ENCODE data around the gene NHLH1.
"Not testable (repeated sequence)": the region's sequence is repeated elsewhere in the genome, so short reads cannot be mapped to it uniquely, and the experiment has no call there.

Gene NHLH1

DNA sequence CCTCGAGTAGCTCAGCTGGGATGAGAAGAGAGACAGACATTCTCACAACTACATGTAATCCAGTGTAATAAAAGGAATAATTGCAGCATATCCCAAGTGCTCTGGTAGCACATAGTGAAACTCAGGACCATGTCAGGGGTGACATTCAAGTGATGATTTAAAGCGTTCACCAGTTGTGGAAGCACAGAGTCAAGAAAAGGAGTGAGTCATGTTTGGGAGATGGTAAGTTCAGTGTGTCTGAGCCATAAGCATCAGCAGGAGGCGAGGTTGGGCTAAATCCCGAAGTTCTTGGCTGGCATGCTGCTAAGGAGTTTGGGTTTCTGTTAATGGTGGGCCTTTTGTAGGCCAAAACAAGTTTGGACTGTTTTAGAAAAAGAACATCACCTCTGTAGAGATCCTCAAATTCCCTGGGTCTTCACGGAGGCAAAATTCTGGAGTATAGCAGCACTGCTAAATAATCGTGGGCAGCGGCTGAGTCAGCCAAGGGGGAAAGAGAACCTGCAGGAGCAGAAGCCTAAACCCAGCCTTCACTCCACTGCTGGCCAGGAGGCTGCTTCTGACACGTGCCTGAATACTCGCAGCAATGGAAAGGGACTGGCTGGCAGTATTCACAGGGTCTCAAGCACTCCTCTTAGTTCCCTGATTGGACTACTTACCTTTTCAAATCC is 7.2 kb upstream of the NHLH1 start:
- DNase-seq, result no peak

DNA sequence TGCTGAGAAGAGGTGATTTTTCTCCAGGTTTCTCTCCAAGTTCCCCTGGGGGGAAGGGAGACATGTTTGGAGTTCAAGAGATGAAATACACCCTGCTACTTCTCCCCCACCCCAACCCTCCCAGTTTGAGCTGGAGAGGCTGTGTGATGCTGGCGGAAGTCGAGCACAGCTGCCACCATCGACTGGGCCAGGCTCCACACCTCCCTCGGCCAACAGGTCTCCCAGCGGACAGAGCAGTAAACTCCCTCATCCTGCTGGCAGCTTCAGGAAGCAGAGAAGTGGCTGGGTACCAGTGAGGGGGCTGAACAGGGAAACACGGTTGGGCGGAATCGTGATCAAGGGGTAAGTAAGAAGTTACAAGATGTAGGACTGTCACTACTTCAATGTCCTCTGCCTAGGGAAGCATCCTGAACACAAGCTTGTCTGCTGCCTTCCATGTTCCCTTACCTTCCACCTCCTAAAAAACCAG is 6.6 kb upstream of the NHLH1 start:
- no peak for DNase-seq

DNA sequence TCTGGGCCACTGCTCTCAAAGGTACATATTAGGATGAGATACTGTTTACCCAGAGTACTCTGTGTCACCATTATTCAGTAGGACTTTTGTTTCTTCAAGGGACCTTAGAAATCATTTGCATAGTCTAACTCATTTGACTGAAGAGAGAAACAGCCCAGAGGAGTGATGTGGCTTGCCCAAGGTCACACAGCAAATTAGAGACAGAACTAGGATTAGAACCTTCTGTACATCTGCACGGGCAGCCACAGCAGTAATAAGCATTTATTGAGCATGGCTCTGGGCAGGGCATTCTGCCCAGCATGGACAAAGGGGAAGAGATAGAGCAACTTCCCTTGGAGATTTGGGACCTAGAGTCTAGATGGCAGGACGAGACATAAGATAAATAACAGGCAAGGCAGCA is 5.7 kb upstream of the NHLH1 start:
- DNase-seq, result no peak

DNA sequence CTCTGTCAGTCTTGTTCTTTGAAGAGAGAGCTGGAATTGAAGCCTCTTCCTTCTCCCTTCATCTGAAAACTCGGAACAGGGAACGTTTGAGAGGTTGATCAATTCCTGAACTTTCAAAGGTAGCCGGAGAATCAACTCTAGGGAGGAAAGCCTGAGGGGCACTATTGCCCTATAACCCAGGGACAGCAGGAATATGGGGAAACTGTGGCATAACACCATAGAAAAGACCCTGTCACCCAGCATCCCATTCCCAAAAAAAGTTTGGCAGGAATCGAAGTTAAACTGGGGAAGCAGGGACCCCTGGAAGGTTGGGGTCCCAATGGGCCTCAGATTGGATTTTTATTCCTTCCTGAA is 5.1 kb upstream of the NHLH1 start:
- no peak for DNase-seq

DNA sequence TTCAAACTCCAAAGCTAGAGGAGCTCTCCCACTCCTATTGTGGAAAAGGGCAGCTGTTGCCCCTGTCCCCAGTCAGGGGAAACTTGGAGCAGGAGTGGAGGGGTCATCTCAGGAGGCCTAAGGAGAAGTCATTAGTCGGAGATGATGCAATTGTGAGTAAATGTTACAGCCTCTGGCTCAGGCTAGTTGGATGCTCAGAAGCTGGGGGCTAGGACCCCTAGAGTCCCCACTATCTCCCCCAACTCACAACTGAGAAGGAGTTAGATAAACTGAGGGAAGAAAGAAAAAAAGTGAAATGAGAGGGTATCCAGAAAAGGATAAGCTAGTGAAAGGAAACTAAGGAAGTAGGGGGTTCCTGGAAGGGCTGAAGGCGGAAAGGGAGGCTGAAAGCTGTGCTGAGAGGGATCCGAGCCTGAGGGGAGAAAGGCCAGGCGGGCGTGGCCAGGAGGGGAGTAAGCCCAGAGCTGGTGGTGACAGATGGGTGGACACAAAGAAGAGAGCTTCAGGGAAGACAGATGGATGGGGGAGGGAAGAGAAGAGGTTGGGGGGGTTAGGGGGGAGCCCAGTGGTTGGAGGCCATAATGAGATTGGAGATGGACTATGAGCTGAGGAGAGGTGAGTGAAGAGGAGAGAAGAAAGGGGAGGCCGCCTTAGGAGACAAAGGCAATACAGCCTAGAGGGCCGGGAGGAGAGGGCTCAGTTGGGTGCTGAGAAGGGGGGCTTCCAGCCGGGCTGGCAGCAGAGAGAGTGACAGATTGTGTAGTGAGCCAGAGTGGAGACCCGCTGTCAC is 4.5 kb upstream of the NHLH1 start:
- no peak for DNase-seq

DNA sequence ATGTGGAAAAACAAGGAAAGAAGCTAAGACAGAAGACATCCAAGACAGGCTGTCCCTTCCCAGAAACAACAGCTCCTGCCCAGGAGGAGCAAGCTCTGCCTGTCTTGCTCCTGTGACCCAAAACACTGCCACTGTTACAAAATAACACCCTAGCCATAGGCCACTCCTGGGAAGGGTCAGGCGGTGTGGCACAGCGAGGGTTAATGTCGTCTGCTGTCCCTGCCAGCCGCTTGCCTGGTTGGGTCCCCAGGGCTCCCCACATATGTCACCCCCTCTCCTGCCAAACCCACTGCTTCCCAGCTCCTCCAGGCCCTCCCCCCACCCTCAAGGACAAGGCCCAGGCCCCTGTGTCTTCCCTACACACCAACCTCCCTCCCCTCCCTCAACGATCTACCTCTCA is 3.9 kb upstream of the NHLH1 start:
- no peak for DNase-seq

DNA sequence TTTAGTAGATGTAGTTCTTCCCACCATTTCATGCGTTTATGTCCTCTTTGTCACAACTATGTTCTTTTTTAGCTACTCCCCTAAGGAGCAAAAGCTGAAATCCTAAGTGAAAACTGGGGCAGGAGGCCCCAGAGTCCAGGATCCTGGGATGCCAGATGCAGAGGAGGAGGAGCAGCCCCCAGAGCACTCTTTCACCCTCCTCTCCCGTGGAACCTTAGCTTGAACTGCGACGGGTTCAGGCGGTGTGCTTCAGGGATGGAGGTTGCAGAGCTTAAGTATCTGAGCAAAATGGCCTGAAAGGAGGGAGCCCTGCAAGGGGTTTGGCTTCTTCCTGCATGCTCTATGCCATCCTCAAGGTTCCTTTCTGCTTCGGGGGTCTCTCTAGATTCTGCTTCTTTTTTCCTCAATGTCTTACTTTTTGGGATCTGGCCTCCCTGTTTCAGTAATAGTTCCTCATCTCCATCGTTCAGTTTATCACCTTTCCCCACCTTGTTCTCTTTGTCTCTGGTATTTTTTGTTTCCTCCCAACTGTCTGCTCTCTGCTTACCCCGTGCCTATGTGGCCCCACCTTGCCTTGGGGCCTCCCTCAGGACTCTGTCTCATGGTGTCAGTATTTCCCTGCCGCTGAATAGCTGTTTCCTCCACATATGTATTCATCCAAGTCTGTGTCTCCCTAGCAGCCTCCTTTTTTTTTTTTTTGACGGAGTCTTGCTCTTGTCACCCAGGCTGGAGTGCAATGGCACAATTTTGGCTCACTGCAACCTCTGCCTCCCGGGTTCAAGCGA is 2.7 kb upstream of the NHLH1 start:
- DNase-seq, result no peak

DNA sequence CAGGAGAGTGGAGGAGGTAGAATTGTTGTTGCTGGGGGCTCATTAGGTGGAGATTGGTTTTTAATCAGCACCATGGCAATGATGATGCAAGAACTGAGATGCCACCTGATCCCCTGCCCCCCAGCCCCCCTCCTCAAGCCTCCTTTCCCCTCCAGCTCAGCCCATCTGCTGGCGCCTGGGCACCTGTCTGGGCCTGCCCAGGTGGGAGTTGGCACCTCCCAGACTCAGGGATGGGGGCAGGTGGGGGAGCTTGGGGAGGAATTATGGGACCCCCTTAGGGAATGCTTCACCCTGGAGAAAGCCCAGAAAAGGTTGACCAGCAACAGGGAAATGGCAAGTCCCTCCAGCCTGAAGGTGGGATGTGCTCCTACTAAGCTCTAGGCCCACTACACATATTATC is 1.5 kb upstream of the NHLH1 start:
- no peak for DNase-seq

DNA sequence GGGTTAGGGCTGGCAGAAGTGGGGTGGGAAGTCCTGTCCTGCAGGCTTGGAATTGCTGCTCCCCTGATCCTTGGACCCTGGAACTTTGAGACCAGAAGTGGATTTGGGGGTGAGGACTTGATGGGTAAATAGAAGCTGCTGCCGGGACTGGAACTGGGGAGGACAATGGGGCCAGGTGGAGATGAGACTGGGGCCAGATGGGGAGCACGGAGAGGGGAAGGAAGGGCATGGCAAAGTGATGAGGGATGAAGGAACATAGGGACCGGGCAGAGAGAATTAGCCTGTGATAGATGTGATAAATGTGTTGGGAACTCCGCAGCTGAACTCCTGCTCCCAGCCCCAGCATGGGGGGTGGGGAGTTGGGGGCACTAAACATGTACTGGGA is 637 bp downstream of the NHLH1 start:
- no peak for DNase-seq

DNA sequence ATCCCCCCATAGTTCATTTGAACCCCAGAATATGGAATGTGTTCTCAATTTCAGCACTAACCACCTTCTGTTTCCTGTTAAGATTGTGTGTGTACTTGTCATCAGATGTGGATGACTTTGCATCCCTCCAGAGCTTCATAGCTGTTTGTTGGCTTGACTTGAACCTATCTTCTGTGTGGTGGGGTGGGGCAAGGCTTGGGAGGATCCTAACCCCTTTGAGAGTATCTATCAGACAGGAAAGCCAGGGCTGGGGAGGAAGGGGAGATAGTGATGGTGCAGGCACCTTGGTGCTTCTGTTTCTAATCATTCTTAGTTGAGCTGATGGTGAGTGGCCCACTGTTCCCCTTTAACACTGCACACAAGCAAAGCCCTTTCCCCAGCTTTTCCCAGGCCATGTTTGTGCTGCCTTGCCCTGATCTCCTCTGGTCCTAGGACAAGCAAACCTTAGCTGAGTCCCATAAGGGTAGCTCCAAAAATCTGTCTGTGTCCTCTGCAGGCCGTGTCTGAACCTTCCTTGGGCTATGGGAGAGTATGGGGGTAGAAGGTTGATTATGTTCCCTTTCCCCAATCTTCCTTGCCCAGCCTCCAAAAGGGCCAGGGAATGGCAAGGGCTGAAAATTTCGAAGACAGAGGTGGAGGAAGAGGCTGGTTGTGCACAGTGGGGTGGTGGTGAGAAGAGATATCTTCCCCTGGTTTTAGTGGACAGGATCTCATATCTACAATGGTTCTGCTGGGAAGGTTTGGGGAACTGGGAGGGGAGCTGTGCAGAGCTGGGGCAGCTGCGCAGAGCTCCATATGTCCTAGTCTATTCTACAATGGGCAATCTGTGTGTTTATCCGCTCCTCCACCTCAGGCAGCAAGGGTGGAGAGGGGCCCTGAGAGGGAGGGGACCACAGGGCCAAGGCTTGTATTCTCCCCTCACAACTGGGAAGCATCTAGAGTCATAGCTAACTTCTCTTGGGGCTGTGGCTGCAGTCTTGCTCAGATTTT is 1.4 kb downstream of the NHLH1 start:
- DNase-seq, result no peak

DNA sequence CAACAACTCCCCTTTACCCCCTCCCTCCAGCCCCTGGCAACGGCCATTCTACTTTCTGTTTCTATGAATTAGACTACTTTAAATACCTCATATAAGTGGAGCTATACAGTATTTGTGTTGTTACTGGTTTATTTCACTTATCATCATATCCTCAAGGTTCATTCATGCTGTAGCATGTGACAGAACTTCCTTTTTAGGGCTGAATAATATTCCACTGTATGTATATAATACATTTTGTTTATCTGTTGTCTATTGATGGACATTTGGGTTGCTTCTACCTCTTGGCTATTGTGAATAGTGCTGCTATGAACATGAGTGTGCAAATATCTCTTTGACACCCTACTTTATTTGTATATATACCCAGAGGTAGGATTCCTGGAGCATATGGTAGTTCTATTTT is 2.2 kb downstream of the NHLH1 start:
- DNase-seq, result no peak

DNA sequence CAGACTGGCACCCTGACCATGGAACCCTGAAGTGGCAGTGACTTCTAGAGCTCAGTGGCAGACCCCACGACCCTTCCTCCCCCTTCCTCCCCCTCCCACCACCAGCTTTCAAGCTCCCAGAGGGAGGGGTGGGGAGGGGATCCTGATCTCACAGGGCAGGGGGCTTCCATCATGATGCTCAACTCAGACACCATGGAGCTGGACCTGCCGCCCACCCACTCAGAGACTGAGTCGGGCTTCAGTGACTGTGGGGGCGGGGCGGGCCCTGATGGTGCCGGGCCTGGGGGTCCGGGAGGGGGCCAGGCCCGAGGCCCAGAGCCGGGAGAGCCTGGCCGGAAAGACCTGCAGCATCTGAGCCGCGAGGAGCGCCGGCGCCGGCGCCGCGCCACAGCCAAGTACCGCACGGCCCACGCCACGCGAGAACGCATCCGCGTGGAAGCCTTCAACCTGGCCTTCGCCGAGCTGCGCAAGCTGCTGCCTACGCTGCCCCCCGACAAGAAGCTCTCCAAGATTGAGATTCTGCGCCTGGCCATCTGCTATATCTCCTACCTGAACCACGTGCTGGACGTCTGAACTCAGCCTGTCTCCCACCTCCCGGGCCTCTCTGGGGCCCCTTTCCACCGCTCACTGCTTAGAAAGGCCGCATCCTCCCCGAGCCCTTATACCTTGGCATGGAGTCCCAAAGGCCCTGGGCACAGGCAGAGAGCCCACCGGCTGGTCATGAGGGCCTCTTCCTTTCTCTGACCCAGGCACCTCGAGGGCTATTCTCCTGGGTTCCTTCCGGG is 3.9 kb downstream of the NHLH1 start:
- DNase-seq, result no peak

DNA sequence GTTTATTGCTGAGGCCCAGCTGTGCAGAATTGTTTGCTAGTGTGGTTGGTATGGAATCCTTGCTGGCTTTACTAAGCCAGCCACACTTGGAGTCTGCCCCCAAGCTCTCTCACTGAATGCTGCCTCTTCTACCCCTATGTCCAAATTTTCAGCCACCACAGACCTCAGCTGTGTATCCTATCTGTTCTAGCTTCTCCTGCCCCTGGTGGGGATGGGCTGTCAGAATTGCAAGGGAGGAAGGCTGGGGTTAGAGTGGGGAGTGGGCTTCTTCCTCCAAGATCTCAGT is 4.4 kb downstream of the NHLH1 start:
- no peak for DNase-seq

DNA sequence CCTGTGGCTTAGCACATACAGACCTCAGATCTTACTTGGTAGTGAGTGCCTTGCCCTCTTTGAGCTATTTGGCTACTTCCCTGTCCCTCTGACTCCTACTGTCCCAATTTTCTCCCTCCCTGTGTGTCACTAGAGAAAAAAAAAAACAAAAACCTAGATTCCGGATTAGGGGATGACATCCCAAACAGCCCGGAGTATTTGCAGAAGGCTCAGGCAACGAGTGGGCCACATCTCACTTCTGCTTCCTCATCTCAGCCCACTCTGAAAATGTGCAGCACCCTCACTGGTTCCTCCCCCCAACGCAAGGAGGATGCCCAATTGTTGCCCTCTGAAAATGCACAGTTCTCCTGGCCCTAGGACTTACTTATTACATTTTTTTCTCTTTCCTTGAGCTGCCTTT is 4.9 kb downstream of the NHLH1 start:
- no peak for DNase-seq

DNA sequence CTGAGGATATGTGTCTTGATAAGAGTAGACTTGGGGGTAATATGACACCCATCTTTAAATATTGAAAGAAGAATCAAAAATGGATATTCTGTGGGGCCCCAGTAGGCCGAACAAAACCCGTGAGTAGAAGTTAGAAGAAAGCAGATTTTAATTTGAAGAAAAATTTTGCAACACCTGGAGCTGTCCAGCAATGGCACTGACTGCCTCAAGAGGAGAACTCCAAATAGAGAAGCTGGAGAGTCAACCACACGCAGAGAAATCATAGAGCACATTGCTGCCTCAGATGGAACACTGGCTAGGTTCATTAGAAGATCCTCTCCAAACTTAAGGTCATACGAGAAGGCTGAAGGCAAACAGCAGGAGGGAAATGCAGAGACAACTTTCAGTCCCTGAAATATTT is 6.8 kb downstream of the NHLH1 start:
- DNase-seq, result no peak

DNA sequence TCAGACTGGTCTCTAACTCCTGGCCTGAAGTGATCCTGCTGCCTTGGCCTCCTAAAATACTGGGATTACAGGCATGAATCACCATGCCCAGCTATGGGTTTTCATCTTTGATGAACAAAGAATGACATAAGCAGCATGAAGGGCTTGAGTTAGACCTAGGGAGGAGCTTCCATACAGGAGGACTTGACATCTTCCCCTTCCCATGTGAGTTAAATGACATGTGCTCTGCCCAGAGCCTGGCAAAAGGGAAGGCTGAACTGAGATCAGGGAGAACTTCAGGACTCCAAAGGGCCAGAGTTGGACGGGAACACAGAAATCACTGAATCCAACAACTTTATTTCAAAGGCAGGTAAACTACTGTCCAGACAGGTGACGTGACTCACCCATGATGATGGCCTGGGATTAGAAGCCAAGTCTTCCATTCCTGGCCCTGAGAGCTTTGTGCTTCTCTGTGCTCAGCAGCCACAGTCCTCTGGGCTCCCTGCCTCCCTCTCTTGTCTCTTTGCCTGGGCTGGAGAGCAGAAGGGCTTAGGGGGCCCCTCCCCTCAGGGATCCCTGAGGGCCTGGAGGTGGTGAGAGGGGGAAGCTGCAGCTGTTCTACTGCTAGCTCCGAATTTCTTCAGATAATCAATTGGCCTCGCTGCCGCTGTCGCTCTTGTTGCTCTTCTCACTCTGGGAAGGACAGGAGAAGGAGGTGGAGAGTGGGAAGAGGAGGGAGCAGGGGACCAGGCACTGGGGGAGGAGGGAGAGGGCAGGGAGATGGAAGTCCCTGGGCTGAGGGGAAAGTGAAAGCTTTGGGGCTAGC is 7.6 kb downstream of the NHLH1 start:
- no peak for DNase-seq

DNA sequence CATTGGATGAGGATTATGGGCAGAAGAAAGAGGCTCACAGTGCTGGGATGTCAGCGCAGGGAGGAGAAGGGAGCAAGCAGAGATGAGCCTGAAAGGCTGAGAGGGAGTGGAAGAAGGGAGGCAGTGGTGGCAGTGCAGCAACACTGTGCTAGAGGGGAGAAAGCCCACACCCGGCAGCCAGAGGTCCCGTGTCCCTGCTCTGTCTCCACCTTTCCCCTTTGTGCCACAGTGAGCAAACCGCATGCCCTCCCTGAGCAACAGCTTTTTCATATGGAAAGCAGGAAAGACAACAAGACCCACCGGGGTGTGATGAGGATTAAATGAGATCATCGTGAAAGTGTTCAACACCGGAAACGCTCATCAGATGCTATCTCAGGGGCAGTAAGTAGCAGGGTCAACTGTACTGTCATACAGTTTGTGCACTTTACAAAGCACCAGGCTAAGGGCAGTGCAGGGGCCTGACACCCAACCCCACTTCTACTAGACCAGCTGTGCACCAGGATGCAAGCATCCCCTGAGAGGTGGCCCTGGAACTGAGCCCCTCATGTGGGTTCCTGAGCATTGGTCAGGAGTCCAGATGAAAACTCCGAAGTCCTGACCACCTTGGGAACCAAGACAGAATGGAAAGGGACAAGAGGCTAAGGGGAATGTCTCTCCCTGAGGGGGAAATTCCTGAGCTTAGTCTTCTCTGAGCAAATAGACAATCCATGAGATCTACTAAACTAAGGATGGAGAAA is 9.1 kb downstream of the NHLH1 start:
- no peak for DNase-seq

DNA sequence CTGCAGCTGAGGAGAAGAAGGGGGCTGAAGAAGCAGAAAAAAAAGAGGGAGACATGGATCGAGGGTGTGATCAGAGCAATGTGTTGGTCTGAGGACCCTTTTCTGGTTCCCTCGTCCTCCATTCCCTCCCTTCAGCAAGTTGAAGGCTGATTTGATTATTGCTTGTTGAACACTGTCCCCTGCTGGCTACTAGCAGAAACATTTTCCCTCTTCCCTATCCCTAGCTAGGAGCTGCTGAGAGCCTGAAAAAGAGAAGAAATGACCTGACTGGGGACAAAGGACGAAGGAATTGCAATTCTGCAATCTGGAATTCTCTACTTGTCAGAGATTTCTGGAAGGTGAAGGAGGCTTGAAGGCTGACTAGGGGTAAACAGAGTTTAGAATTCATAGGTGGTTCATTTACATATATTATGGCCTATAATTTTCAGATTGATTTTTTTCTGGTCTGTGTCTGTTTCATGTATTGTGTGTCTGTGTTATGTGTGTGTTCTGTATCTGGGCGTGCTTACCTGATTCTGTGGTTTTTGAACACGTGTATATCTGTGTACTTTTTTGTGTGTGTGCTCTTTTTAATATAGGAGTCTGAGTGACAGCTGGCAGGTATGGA is 9.8 kb downstream of the NHLH1 start:
- DNase-seq, result no peak

DNA sequence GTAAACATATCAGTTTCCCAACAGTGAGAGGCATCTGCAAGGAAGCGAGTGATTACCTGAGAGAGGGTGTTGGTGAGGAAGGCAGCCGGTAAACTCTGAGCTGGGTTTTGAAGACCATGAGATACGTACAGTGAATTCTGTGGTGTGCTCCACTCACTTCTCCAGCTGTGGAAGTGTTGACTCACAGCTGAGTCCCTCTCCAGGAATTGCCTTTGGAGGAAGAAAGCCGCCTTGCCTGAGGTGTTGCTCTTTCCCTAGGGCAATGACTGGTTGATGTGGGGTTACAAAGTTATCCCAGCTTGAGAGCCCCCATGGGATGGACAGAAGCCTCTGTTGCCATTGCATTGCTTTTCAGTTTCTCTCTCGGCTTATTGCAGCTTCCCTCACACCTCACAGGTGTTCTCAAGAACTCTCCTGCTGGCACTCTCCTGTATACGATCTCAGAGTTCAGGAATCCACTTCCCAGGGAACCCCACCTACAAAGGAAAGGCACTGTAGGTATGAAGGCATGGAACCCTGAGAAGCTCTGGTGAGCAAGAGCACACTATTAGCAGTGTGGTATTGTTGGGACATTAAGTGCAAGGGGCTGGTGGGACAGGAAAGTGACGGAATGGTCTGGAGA is 10.8 kb downstream of the NHLH1 start:
- DNase-seq, result no peak

DNA sequence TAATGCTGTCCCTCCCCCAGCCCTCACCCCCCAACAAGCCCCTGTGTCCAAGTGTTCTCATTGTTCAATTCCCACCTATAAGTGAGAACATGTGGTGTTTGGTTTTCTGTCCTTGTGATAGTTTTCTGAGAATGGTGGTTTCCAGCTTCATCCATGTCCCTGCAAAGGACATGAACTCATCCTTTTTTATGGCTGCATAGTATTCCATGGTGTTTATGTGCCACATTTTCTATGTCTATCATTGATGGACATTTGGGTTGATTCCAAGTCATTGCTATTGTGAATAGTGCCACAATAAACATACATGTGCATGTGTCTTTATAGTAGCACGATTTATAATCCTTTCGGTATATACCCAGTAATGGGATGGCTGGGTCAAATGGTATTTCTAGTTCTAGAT is 17.9 kb downstream of the NHLH1 start:
- not testable (repeated sequence) for DNase-seq
